ENCODE results near the gene RCSD1.

DNA sequence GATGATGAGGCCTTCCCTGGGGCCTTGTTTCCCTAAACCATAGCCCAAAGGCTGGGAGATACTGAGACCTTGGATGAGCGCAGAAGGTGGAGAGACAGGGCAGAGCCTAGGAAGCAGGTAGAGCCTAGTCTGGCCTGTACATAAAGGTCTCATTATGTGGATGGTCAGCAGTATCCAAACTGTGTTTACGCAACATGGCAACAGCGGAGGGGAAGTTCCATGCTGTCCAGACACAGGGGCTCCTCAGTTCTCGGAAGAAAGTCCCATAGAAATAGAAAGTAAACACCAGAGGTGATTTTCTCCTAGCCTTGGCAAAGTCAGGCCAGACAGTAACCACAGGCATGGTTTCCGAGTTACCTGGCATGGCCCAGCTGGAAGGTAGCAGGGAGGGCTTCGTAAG lies 49.7 kb downstream of the RCSD1 start:
- TF ChIP-seq, protein P1, sequence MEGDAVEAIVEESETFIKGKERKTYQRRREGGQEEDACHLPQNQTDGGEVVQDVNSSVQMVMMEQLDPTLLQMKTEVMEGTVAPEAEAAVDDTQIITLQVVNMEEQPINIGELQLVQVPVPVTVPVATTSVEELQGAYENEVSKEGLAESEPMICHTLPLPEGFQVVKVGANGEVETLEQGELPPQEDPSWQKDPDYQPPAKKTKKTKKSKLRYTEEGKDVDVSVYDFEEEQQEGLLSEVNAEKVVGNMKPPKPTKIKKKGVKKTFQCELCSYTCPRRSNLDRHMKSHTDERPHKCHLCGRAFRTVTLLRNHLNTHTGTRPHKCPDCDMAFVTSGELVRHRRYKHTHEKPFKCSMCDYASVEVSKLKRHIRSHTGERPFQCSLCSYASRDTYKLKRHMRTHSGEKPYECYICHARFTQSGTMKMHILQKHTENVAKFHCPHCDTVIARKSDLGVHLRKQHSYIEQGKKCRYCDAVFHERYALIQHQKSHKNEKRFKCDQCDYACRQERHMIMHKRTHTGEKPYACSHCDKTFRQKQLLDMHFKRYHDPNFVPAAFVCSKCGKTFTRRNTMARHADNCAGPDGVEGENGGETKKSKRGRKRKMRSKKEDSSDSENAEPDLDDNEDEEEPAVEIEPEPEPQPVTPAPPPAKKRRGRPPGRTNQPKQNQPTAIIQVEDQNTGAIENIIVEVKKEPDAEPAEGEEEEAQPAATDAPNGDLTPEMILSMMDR (IDR thresholded peaks at IDR 0.05), result no peak
- TF ChIP-seq POLR2A (IDR thresholded peaks at IDR 0.05) (no peak), EP300 (IDR thresholded peaks at IDR 0.05) (no peak), POLR2AphosphoS5 (IDR thresholded peaks at IDR 0.05) (no peak)
